GM18526 (cell line): ENCODE results near the gene ZNF44.

Experiments used
- POLR2A ChIP-seq: IDR thresholded peaks from 3 replicates; pipeline ENCODE4 v1.6.1; 2011; ENCODE audit not compliant: insufficient read length; ENCODE audit errors: extremely low read depth

The ZNF44 gene

GRCh38 chr19:12224676-12225075 lies 70.0 kb downstream of the ZNF44 start:
- no peak for TF ChIP-seq POLR2A

DNA sequence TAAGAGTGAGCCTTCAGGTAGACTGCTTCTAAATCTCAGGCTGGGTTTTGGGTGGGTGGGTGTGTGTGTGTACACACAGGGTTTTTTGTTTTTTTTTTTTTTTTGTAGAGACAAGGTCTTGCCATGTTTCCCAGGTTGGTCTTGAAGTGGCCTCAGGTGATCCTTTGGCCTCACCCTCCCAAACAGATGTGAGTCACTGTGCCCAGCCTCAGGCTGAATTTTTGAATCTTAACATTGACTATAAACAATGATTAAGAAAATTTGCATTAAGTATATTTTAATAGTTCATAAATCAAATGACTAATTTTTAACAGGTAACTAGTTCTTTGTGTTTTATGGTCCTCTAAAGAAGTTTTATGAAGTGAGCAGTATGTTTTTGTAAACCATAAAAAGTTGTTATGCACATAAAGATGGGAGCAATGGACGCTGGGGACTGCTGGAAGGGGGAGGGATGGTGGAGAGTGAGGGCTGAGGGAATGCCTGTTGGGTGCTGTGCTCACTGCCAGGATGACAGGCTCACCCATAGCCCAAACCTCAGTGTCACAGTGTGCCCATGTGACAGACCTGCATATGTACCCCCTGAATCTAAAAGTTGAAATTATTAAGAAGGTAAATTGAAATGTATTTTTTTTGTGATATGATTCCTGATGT lies 71.6 kb downstream of the ZNF44 start:
- no peak for TF ChIP-seq POLR2A
